Thymus (tissue), 2 donors: ENCODE measurements around the gene GRPR. TPM values are rescaled to one million over a fixed set of nuclear protein-coding genes. Genes with fewer than 3 reads are reported as not detected.

ENCODE experiments used
- polyA plus RNA-seq: library from polyadenylated mRNA; stranded (reverse); fragments of 200-250 nt; gene quantifications from one replicate; pipeline ENCODE4 v1.2.3, GENCODE V29; 2013
- total RNA-seq: library from RNA; stranded (reverse); fragments of 120-200 nt; gene quantifications from one replicate; pipeline ENCODE4 v1.2.4, GENCODE V29; 2013
- donor health status: healthy.

GRPR gene
- total and polyA plus RNA-seq, 2 donors: 0.02 to 0.05 TPM

Other genes with a start within 250 kb of the GRPR start
- gene MAGEB17, start 43.9 kb downstream of the GRPR start, total RNA-seq: not detected
- gene MAGEB17, start 43.9 kb downstream of the GRPR start, polyA plus RNA-seq: 0.02 TPM